CD8-positive, alpha-beta memory T cell (primary cell): Measurements from ENCODE around the gene DSCAML1. TPM values are rescaled to one million over a fixed set of nuclear protein-coding genes. Genes with fewer than 3 reads are reported as not detected.

Source experiments
- CTCF ChIA-PET: fragments of 350-600 bp; sonication (Branson Sonifier 250); formaldehyde crosslinking; loops from one replicate; lab custom pipeline; 2021; ENCODE audit warnings: antibody characterized with exemption; lab: Charles Lee
- POLR2A ChIA-PET: fragments of 350-600 bp; sonication (Branson Sonifier 250); formaldehyde crosslinking; loops from one replicate; lab custom pipeline; 2021; ENCODE audit warnings: antibody characterized with exemption; lab: Charles Lee
- DNase-seq, 5 donors: peaks; one replicate each; pipeline versions ENCODE4 v3.0.0 to v3.0.0-alpha.2; 2020 to 2022; ENCODE audit warnings: mixed read lengths in 1 of 5
- H3K27ac ChIP-seq: one replicate; pipeline ENCODE4 v1.7.0; 2013; ENCODE audit warnings: low read depth, mild to moderate bottlenecking, low read length, moderate library complexity
- H3K27me3 ChIP-seq: 2 replicates; pipeline ENCODE4 v1.7.0; 2013; ENCODE audit warnings: low read length, mild to moderate bottlenecking; ENCODE audit not compliant: insufficient read depth, poor library complexity, severe bottlenecking
- H3K36me3 ChIP-seq: 2 replicates; pipeline ENCODE4 v1.7.0; 2013; ENCODE audit warnings: mild to moderate bottlenecking, low read length, moderate library complexity; ENCODE audit not compliant: insufficient read depth
- H3K4me1 ChIP-seq: 2 replicates; pipeline ENCODE4 v1.7.0; 2013; ENCODE audit warnings: mild to moderate bottlenecking, low read length, moderate library complexity; ENCODE audit not compliant: insufficient read depth
- H3K4me3 ChIP-seq: 2 replicates; pipeline ENCODE4 v1.7.0; 2013; ENCODE audit warnings: mild to moderate bottlenecking, low read length
- H3K9me3 ChIP-seq: 2 replicates; pipeline ENCODE4 v1.7.0; 2013; ENCODE audit warnings: mild to moderate bottlenecking, low read length
- H3K27ac Mint-ChIP-seq, 8 donors: one replicate each; pipeline ENCODE4 v1.8.0; 2020 to 2021; ENCODE audit warnings: mixed read lengths in 8 of 8, mild to moderate bottlenecking in 6 of 8, inconsistent platforms in 3 of 8, moderate library complexity in 3 of 8
- H3K27me3 Mint-ChIP-seq, 2 donors: one replicate each; pipeline ENCODE4 v1.8.0; 2020 to 2021; ENCODE audit warnings: mixed read lengths in 2 of 2, mild to moderate bottlenecking in 1 of 2, moderate library complexity in 1 of 2
- H3K36me3 Mint-ChIP-seq, 3 donors: one replicate each; pipeline ENCODE4 v1.8.0; 2020 to 2021; ENCODE audit warnings: mixed read lengths in 3 of 3, inconsistent platforms in 1 of 3, mild to moderate bottlenecking in 1 of 3
- H3K4me1 Mint-ChIP-seq, 3 donors: one replicate each; pipeline ENCODE4 v1.8.0; 2020 to 2021; ENCODE audit warnings: mixed read lengths in 3 of 3, inconsistent platforms in 1 of 3, mild to moderate bottlenecking in 1 of 3
- H3K4me3 Mint-ChIP-seq, 7 donors: one replicate each; pipeline ENCODE4 v1.8.0; 2020 to 2021; ENCODE audit warnings: mixed read lengths in 7 of 7, mild to moderate bottlenecking in 6 of 7, moderate library complexity in 4 of 7, inconsistent platforms in 2 of 7
- H3K9me3 Mint-ChIP-seq, 5 donors: one replicate each; pipeline ENCODE4 v1.8.0; 2020 to 2022; ENCODE audit warnings: mixed read lengths in 5 of 5, mild to moderate bottlenecking in 3 of 5, moderate library complexity in 2 of 5, inconsistent platforms in 1 of 5
- polyA plus RNA-seq: library from polyadenylated mRNA; unstranded; fragments of 300-500 nt; fragmentation: Illumina TruSeq; gene quantifications from one replicate; pipeline ENCODE4 v1.2.3, GENCODE V29; 2021
- total RNA-seq, 2 experiments: library from RNA; stranded (reverse); gene quantifications; one replicate each; pipeline ENCODE4 v1.2.3, GENCODE V29; 2021

The DSCAML1 gene
- total and polyA plus RNA-seq, 3 experiments from 2014 or later = 0.48 to 0.91 TPM; not detected in 1

DNA sequence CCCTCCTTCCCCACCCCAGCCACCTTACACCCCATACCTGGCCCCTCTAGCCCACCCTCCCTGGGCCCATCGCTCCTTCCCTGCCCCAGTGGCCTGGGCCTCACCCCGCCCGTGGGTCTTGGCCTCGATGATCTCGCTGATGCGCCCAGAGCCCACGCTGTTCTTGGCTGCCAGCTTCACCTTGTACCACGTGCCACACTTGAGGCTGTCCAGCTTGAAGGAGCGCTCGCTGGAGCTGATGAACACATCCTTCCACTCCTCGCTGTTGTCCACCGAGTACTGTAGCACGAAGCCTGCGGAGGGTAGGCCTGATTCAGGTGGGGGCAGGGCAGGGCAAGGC lies 359.3 kb downstream of the DSCAML1 start:
- Histone ChIP-seq H3K4me3 (no peak overlapping the region), H3K9me3 (no peaks in the 10 kb centered on the region), H3K4me1 (no peaks in the 10 kb centered on the region), H3K27ac (no peak overlapping the region), H3K27me3 (no peaks in the 10 kb centered on the region), H3K36me3 (no peaks in the 10 kb centered on the region)
- H3K36me3 Mint-ChIP-seq = no peaks in the 10 kb centered on the region
- no peak for DNase-seq
- POLR2A ChIA-PET = no interaction called here
- H3K9me3 Mint-ChIP-seq = no peaks in the 10 kb centered on the region
- H3K27ac Mint-ChIP-seq = no peak overlapping the region
- CTCF ChIA-PET = no interaction called here
- H3K27me3 Mint-ChIP-seq = peaks cover 17 to 25% of the 10 kb centered on the region in 2 donors
- no peaks in the 10 kb centered on the region for H3K4me1 Mint-ChIP-seq
- no peak overlapping the region for H3K4me3 Mint-ChIP-seq

DNA sequence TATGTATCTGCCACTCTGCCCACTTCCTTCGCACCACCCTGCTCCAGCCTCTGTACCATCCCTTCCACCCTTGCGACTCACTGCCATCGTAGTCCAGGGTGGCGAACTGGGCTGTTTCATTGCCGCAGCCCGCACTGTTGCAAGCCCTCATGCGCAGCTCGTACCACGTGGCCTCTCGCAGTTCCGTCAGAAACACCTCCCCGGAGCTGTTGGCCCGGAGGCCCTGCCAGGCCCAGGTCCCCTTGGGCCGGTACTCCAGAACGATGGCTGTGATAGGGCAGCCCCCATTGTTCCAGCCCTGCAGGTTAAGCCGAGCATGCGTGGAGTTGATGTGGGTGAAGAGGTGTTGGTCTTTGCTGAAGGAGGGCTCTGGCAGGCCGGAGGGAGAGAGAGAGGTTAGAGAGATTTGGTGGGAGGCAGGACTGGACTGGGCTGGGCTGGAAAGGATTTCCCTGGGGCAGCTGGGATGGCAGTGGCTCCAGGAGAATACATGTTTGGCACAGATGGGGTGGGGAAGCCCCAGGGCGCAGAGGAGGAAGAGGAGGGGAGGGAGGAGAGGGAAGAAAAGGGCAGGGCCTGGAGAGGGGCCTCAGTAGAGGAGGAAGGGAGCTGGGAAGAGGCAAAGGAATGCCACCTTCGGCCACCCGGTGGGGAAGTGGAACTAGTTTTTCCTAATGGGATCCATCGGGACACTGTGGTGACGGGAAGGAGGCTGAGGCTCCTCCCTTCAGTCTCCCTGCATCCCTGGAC lies 359.8 kb downstream of the DSCAML1 start:
- Mint-ChIP-seq H3K9me3 (no peaks in the 10 kb centered on the region), H3K27me3 (peaks cover 16 to 22% of the 10 kb centered on the region in 2 donors)
- CTCF ChIA-PET = interaction anchor here (2.6 kb wide), 1 partner anchor 11 kb away, joined by 10 read pairs; no protein-coding TSS in a partner anchor

DNA sequence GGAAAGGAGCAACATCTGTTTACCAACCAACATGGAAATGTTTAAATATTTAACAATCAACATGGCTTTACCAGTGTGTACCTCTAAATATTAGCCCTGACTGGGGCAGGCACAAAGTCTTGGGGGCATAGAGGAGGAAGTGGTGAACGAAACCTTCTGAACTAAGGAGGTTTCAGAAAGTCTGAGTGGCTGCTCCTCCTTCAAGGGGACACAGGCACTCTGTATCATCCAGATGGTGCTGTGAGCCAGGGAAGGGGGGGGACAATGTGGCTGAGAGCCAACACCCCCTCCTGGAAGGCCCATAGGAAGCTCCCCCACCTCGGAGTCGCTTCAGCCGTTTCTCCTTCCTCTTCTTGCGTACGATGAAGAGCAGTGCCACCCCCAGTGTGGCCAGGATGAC lies 361.7 kb downstream of the DSCAML1 start:
- no peak for DNase-seq
- no peak overlapping the region for H3K27ac ChIP-seq
- H3K36me3 ChIP-seq = no peaks in the 10 kb centered on the region
- no peaks in the 10 kb centered on the region for H3K27me3 ChIP-seq
- Mint-ChIP-seq H3K27ac (no peak overlapping the region), H3K4me1 (no peaks in the 10 kb centered on the region), H3K4me3 (no peak overlapping the region), H3K9me3 (no peaks in the 10 kb centered on the region), H3K36me3 (no peaks in the 10 kb centered on the region), H3K27me3 (peaks cover 11 to 15% of the 10 kb centered on the region in 2 donors)
- H3K4me3 ChIP-seq = no peak overlapping the region
- no peaks in the 10 kb centered on the region for H3K4me1 ChIP-seq
- ChIA-PET POLR2A (no interaction called here), CTCF (interaction anchor here (2.6 kb wide), 1 partner anchor 9 kb away, joined by 10 read pairs; no protein-coding TSS in a partner anchor)
- no peaks in the 10 kb centered on the region for H3K9me3 ChIP-seq

More for the DNA sequence above, 359.8 kb downstream of the DSCAML1 start:
- no peak overlapping the region for H3K27ac ChIP-seq
- Mint-ChIP-seq H3K4me1 (no peaks in the 10 kb centered on the region), H3K27ac (no peak overlapping the region), H3K36me3 (no peaks in the 10 kb centered on the region), H3K4me3 (no peak overlapping the region)
- H3K9me3 ChIP-seq = no peaks in the 10 kb centered on the region
- no peaks in the 10 kb centered on the region for H3K36me3 ChIP-seq
- no peaks in the 10 kb centered on the region for H3K27me3 ChIP-seq
- DNase-seq = no peak
- H3K4me1 ChIP-seq = no peaks in the 10 kb centered on the region
- POLR2A ChIA-PET = no interaction called here
- H3K4me3 ChIP-seq = no peak overlapping the region

DNA sequence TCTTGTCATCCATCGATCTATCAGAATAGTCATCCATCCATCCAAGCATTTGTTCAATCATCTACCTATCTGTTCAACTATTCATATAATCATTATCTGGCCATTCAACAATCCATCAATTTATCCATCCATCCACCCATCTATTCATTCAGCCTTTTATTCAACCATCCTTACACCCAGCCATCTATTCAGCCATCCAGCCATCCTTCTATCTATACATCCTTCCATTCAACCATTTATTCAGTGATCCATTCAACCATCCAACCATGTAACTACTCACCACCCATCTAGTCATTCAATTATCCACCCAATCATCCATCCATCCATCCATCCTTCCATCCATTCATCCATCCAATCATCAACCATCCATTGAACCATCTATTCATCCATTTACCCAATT lies 362.5 kb downstream of the DSCAML1 start:
- Mint-ChIP-seq H3K27me3 (peaks cover 9 to 11% of the 10 kb centered on the region in 2 donors), H3K36me3 (no peaks in the 10 kb centered on the region), H3K4me1 (no peaks in the 10 kb centered on the region), H3K27ac (no peak overlapping the region), H3K9me3 (no peaks in the 10 kb centered on the region), H3K4me3 (no peak overlapping the region)
- H3K36me3 ChIP-seq = no peaks in the 10 kb centered on the region
- H3K4me3 ChIP-seq = no peak overlapping the region
- ChIA-PET POLR2A (no interaction called here), CTCF (no interaction called here)
- no peaks in the 10 kb centered on the region for H3K27me3 ChIP-seq
- H3K27ac ChIP-seq = no peak overlapping the region
- H3K9me3 ChIP-seq = no peaks in the 10 kb centered on the region
- H3K4me1 ChIP-seq = no peaks in the 10 kb centered on the region
- DNase-seq = no peak

DNA sequence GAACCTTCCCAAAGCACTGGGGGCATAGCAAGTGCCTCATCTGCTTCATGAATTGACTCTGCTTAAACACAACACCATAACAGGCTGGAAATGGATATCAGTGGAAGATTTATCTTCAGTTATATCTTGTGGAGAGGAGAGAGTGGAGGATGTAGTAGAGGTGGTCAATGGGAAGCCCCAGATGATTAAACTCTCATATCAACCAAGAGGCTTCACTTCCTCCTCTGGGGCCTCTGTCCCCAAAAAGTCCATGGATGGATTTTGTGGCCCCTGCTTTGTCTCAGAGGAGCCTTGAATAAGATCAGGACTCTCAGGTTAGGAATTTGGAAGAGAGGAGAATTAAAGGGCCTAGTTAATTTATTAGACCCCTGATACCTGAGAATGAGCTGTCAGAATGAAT lies 363.3 kb downstream of the DSCAML1 start:
- no peak for DNase-seq
- no peaks in the 10 kb centered on the region for H3K9me3 Mint-ChIP-seq
- no peaks in the 10 kb centered on the region for H3K27me3 ChIP-seq
- H3K4me3 ChIP-seq = no peak overlapping the region
- no peak overlapping the region for H3K27ac Mint-ChIP-seq
- ChIA-PET POLR2A (no interaction called here), CTCF (no interaction called here)
- no peaks in the 10 kb centered on the region for H3K36me3 Mint-ChIP-seq
- H3K9me3 ChIP-seq = no peaks in the 10 kb centered on the region
- H3K27ac ChIP-seq = no peak overlapping the region
- no peaks in the 10 kb centered on the region for H3K4me1 Mint-ChIP-seq
- H3K4me1 ChIP-seq = no peaks in the 10 kb centered on the region
- no peaks in the 10 kb centered on the region for H3K36me3 ChIP-seq
- H3K4me3 Mint-ChIP-seq = no peak overlapping the region
- H3K27me3 Mint-ChIP-seq = peaks cover 9 to 11% of the 10 kb centered on the region in 2 donors

DNA sequence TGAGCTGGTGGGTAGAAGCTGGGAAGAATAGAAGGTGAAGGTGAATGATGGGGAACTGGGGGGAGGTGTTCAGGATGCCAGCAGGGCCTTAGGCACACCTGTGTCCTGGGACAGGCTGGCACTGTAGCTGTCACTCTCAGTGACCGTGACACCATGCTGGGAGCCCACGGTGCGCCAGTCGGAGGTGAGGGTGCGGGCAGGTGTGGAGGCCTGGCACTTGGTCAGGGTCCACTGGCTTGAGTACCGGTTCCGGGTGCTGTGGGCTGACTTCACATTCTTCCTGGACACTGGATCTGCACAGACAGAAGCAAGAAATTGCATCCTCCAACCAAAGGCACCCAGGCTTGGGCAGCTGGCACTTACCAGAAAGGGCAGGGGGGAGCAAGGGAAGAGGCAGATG lies 365.6 kb downstream of the DSCAML1 start:
- ChIA-PET CTCF (no interaction called here), POLR2A (no interaction called here)
- Mint-ChIP-seq H3K4me1 (peaks cover under 1 to 9% (median under 1%) of the 10 kb centered on the region in 3 donors), H3K27ac (no peak overlapping the region), H3K4me3 (no peak overlapping the region), H3K9me3 (no peaks in the 10 kb centered on the region), H3K27me3 (peaks cover under 1 to 4% of the 10 kb centered on the region in 2 donors), H3K36me3 (peaks cover 0 to 1% (median 0%) of the 10 kb centered on the region in 3 donors)
- no peak overlapping the region for H3K27ac ChIP-seq
- DNase-seq = no peak
- H3K4me3 ChIP-seq = no peak overlapping the region
- no peaks in the 10 kb centered on the region for H3K36me3 ChIP-seq
- H3K27me3 ChIP-seq = no peaks in the 10 kb centered on the region
- peaks cover 1% of the 10 kb centered on the region for H3K4me1 ChIP-seq
- no peaks in the 10 kb centered on the region for H3K9me3 ChIP-seq

DNA sequence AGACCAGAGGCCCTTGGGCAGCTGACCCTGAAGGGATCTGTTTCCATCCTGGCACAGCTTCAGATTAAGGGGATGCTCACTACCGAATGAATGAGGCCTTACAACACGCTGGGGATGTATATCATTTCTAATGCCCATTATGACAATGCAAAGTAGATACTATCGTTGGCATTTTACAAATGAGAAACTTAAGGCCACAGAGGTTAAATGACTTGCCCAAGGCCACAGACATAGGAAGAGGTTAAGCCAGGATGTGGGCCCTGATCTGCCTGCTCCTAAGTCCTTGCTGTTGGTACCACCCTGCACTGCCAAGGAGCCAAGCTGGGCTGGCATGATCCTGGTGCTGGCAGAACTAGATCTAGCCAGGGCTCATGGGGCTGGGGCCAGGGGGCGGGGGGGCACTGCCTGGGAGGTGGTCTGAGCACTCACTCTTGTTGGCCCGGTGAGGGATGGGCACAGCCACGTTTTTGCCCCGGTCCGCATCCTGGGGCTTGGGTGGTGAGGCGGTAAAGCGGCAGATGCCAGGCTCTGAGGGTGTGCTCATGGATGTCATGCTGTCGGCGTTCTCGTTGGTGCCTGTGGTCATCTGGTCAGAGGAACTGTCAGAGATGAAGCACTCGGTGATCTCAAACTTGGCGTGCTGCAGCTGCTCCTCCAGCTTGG lies 366.6 kb downstream of the DSCAML1 start:
- no peak overlapping the region for H3K4me3 ChIP-seq
- Mint-ChIP-seq H3K4me1 (peaks cover 4 to 13% (median 6%) of the 10 kb centered on the region in 3 donors), H3K4me3 (no peak overlapping the region), H3K27me3 (peaks cover 0 to 5% of the 10 kb centered on the region in 2 donors), H3K9me3 (no peaks in the 10 kb centered on the region), H3K27ac (no peak overlapping the region), H3K36me3 (peaks cover 0 to 1% (median 0%) of the 10 kb centered on the region in 3 donors)
- no peaks in the 10 kb centered on the region for H3K27me3 ChIP-seq
- H3K36me3 ChIP-seq = no peaks in the 10 kb centered on the region
- H3K27ac ChIP-seq = no peak overlapping the region
- ChIA-PET CTCF (no interaction called here), POLR2A (no interaction called here)
- peaks cover 4% of the 10 kb centered on the region for H3K4me1 ChIP-seq
- H3K9me3 ChIP-seq = no peaks in the 10 kb centered on the region
- no peak for DNase-seq

DNA sequence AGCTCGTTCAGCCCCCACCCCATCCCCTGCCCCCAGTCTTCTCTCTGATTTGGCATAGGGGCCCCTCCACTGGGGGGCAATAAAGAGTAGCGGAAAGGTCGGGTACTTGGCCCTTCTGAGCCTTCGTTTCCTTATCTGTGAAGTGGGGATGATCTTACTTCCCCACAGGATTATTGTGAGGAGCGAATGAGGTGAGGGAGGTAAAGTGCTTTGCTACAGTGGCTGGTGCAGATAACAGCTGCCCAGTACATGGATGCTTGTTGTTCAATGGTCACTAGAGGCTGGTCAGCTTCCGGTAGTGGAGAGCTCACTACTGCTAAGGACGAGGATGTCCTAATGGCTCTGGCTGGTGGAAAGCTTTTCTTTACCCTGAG lies 368.2 kb downstream of the DSCAML1 start:
- Mint-ChIP-seq H3K4me1 (peaks cover 4 to 13% (median 6%) of the 10 kb centered on the region in 3 donors), H3K4me3 (no peak overlapping the region), H3K27ac (no peak overlapping the region), H3K27me3 (peaks cover 5 to 14% of the 10 kb centered on the region in 2 donors), H3K36me3 (peaks cover 0 to 1% (median 0%) of the 10 kb centered on the region in 3 donors), H3K9me3 (no peaks in the 10 kb centered on the region)
- no peak overlapping the region for H3K27ac ChIP-seq
- peaks cover 4% of the 10 kb centered on the region for H3K4me1 ChIP-seq
- ChIA-PET CTCF (no interaction called here), POLR2A (no interaction called here)
- no peak for DNase-seq
- H3K9me3 ChIP-seq = no peaks in the 10 kb centered on the region
- no peaks in the 10 kb centered on the region for H3K27me3 ChIP-seq
- no peak overlapping the region for H3K4me3 ChIP-seq
- no peaks in the 10 kb centered on the region for H3K36me3 ChIP-seq
